Breast epithelium (tissue), 4 donors: ENCODE results near the gene KCTD16. TPM values are rescaled to one million over a fixed set of nuclear protein-coding genes. Genes with fewer than 3 reads are reported as not detected.

Experiments used
- DNase-seq, 2 donors: peaks; one replicate each; pipeline ENCODE4 v3.0.0-alpha.2; 2019; ENCODE audit warnings: low spot score in 2 of 2
- H3K27ac ChIP-seq, 2 donors: fragments of 200-600 bp; sonication (generic) in 1 of 2; one replicate each; pipeline ENCODE4 v1.5.1; 2016 to 2019; ENCODE audit warnings: mild to moderate bottlenecking in 1 of 2
- H3K27me3 ChIP-seq, 2 donors: fragments of 200-600 bp; sonication (generic) in 1 of 2; one replicate each; pipeline versions ENCODE4 v1.5.1 to v1.6.0; 2017 to 2019; ENCODE audit warnings: control low read depth in 1 of 2, mild to moderate bottlenecking in 1 of 2
- H3K36me3 ChIP-seq: fragments of 200-600 bp; one replicate; pipeline ENCODE4 v1.5.1; 2019
- H3K4me1 ChIP-seq, 2 donors: fragments of 200-600 bp; sonication (generic); one replicate each; pipeline ENCODE4 v1.5.1; 2016 to 2019; ENCODE audit warnings: control low read depth in 1 of 2
- H3K4me3 ChIP-seq, 3 donors: fragments of 200-600 bp; sonication (generic); 1 replicate in 2 of 3; 2 replicates in 1 of 3; pipeline ENCODE4 v1.5.1; 2016 to 2019; ENCODE audit warnings: mild to moderate bottlenecking in 3 of 3, moderate library complexity in 2 of 3
- H3K9me3 ChIP-seq, 2 donors: fragments of 200-600 bp; sonication (generic) in 1 of 2; one replicate each; pipeline ENCODE4 v1.5.1; 2016 to 2019; ENCODE audit warnings: control low read depth in 1 of 2
- CTCF ChIP-seq, 3 donors: fragments of 450-650 bp; IDR thresholded peaks; one replicate each; pipeline ENCODE4 v1.5.1; 2016 to 2017; ENCODE audit warnings: antibody characterized with exemption in 3 of 3, mild to moderate bottlenecking in 3 of 3, moderate library complexity in 3 of 3
- POLR2A ChIP-seq: fragments of 450-650 bp; IDR thresholded peaks from one replicate; pipeline ENCODE4 v1.6.1; 2016; ENCODE audit warnings: antibody characterized with exemption, mild to moderate bottlenecking, moderate library complexity
- POLR2AphosphoS5 ChIP-seq, 3 donors: sonication (generic); formaldehyde crosslinking; IDR thresholded peaks; one replicate each; pipeline ENCODE4 v1.6.1; 2017; ENCODE audit warnings: antibody characterized with exemption in 3 of 3
- intact Hi-C: fragments of 100-400 bp; cut with DNase I; formaldehyde crosslinking; loops from one replicate; pipeline ENCODE4 v1.15.1; 2023; ENCODE audit warnings: low total_unique reads
- total RNA-seq, 3 donors: library from RNA; depleted of rRNA; stranded (reverse); fragments of >200 nt; gene quantifications; one replicate each; pipeline ENCODE4 v1.1.0, GENCODE V29; 2016

Gene KCTD16
- total RNA-seq, 3 donors from 2014 or later = under 0.01 to 0.33 (median 0.32) TPM

- intact Hi-C loops = no loop called here
- H3K4me1 ChIP-seq = no peaks in the 10 kb centered on the region
- H3K36me3 ChIP-seq = no peaks in the 10 kb centered on the region
- DNase-seq = no peak
- H3K9me3 ChIP-seq = no peaks in the 10 kb centered on the region
- TF ChIP-seq CTCF (IDR thresholded peaks at IDR 0.05) (no peak), POLR2A (no peak), POLR2AphosphoS5 (IDR thresholded peaks at IDR 0.05) (no peak)
- H3K27me3 ChIP-seq = peaks cover 0 to 4% of the 10 kb centered on the region in 2 donors
- H3K27ac ChIP-seq = no peak overlapping the region
- no peak overlapping the region for H3K4me3 ChIP-seq
Observed at GRCh38 chr5:144336191-144336961, 165.7 kb downstream of the KCTD16 start.

DNA sequence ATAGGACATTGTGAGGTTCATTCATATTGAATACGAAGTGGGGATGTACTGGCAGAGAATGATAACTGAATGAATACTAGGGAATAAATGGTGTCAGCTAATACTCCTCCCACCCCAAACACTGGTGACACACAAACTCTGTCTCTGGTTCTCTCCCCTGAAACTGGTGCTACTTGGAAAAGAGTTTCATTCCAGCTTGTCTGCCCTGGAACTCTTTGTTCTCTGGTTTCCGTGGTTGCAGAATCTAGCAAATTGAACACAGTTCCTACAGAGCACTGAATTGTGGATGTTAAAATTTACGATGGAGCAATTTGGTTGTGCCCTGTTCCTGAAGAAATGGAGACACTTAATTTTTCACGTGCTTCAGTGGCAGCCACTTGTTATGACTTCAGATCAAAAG, 181.7 kb downstream of the KCTD16 start:
- no peaks in the 10 kb centered on the region for H3K4me1 ChIP-seq
- H3K4me3 ChIP-seq = no peak overlapping the region
- no peaks in the 10 kb centered on the region for H3K27me3 ChIP-seq
- H3K9me3 ChIP-seq = no peaks in the 10 kb centered on the region
- no peaks in the 10 kb centered on the region for H3K36me3 ChIP-seq
- TF ChIP-seq POLR2AphosphoS5 (IDR thresholded peaks at IDR 0.05) = no peak
- TF ChIP-seq CTCF (IDR thresholded peaks at IDR 0.05) = no peak
- no peak for TF ChIP-seq POLR2A
- DNase-seq = no peak
- no peak overlapping the region for H3K27ac ChIP-seq
- intact Hi-C loops = no loop called here

DNA sequence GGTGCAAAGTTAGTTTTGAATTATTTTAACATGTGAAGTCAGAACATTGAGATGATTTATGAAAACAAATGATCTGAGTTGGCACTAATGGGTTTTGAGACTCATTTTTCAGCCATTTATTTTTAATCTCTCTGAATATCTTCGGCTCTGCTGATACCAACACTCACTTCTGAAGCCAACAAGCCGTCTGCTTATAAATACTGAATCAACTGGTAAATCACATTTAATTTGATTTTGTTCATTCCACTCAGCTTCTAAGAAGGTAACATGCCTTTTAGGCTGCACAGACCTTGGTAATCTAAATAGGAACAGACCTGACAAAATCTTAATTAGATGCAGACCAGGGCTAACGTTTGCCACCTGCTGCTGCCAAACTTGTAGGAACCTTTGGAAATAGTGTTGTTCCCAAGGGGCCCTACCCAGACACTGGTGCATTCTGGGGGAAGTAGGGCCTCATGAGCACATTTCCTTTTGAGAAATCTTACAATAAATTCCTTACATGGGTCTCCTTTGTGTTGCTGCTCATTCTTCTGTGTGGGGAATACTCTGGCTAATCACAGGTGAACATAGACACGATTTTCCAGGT, 182.2 kb downstream of the KCTD16 start:
- no peaks in the 10 kb centered on the region for H3K9me3 ChIP-seq
- no peaks in the 10 kb centered on the region for H3K27me3 ChIP-seq
- H3K36me3 ChIP-seq = no peaks in the 10 kb centered on the region
- no peak overlapping the region for H3K4me3 ChIP-seq
- no peak overlapping the region for H3K27ac ChIP-seq
- no peaks in the 10 kb centered on the region for H3K4me1 ChIP-seq
- intact Hi-C loops = no loop called here
- no peak for TF ChIP-seq CTCF (IDR thresholded peaks at IDR 0.05)
- no peak for TF ChIP-seq POLR2AphosphoS5 (IDR thresholded peaks at IDR 0.05)
- no peak for TF ChIP-seq POLR2A
- no peak for DNase-seq

- Histone ChIP-seq H3K9me3 (no peaks in the 10 kb centered on the region), H3K36me3 (no peaks in the 10 kb centered on the region), H3K4me1 (no peaks in the 10 kb centered on the region), H3K4me3 (no peak overlapping the region), H3K27me3 (no peaks in the 10 kb centered on the region), H3K27ac (no peak overlapping the region)
- no peak for DNase-seq
- no peak for TF ChIP-seq POLR2AphosphoS5 (IDR thresholded peaks at IDR 0.05)
- TF ChIP-seq POLR2A = no peak
- TF ChIP-seq CTCF (IDR thresholded peaks at IDR 0.05) = no peak
- intact Hi-C loops = no loop called here
Observed at GRCh38 chr5:144356489-144356888, 185.8 kb downstream of the KCTD16 start.

GRCh38 chr5:144361406-144361805, 190.7 kb downstream of the KCTD16 start:
- Histone ChIP-seq H3K9me3 (no peaks in the 10 kb centered on the region), H3K27ac (no peak overlapping the region), H3K4me3 (no peak overlapping the region), H3K36me3 (no peaks in the 10 kb centered on the region), H3K27me3 (no peaks in the 10 kb centered on the region), H3K4me1 (no peaks in the 10 kb centered on the region)
- no peak for DNase-seq
- TF ChIP-seq POLR2AphosphoS5 (IDR thresholded peaks at IDR 0.05) (no peak), POLR2A (no peak), CTCF (IDR thresholded peaks at IDR 0.05) (no peak)
- intact Hi-C loops = no loop called here
